GM18861 (cell line): ENCODE measurements around the gene MLN.
"Not testable (repeated sequence)": the region's sequence is repeated elsewhere in the genome, so short reads cannot be mapped to it uniquely, and the experiment has no call there.

ENCODE experiments used
- ATAC-seq: cut with Tn5 transposase; IDR thresholded peaks from one replicate; pipeline ENCODE4 v1.9.1; 2021; ENCODE audit not compliant: unreplicated experiment

Gene MLN

DNA sequence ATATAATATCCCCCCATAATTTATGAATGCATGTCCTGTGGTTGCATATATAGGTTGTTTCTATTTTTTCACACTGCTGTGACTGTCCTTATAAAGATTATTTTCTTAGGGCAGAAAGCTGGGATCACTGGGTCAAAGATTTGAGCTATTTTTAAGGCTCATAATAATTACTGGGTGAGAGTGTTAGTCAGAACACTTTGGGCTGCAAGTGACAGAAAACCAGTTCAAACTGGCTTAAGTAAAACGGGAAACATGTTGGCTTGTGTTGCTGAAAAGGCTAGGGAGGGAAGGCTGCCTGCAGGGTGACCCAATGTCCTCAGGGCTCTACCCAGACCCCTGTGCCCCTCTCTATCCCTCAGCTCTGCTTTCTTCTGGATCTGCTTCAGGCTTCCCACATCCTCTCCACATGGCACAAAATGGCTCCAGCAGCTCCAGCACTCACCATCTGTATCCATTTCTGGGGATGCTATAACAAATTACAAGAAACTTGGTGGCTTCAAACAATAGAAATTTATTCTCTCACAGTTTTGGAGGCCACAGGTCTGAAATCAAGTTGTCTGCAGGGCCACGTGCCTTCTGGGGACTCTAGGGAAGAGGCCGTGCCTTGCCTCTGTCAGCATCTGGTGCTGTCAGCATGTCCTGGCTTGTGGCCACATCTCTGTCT is 33.1 kb upstream of the MLN start:
- ATAC-seq: no peak

DNA sequence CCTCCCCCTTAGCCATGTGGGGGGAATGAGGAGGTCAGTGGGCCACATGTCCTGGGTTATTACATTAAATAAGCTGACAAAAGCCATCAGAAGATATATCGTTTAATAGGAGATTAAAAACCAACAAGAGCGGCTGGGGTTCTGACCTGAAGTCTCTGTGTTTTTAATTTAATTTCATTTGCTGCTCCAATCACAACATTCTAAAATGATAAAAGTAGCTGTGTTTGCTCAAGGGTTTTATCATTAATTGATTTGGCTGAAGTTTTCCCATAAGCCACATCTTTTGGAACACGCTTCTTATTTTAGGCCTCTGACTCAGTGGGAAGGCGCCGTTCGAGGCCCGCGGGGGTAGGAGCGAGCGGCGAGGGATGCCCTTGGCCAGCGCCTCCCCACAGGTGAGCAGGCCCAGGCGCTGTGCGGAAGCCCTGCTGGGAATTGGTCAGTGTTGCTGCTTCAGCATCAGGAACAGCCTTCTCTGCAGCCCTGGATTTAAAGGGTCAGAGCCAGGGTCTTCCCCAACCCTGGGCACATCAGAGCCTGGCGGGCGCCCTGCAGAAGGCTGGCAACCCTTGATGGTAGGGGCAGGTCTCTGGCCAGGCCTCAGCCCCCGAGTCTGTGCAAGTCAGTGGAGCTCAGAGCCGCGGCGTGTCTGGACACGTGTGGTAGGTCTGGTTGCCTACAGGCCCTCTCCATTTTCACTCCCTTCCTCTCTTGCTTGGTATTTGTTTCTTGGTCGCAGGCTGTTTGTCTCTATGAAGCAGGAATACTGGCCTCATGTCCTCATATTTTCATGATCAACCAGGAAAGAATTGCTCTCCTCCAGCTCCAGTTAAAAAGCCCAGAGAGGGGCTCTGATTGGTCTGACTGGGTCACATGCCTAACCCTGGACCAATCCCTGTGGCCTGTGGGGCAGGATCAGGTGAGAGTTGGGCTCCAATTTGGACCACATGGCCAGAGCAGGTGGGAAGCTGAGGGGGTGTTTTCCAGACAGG is 30.9 kb upstream of the MLN start:
- no peak for ATAC-seq

DNA sequence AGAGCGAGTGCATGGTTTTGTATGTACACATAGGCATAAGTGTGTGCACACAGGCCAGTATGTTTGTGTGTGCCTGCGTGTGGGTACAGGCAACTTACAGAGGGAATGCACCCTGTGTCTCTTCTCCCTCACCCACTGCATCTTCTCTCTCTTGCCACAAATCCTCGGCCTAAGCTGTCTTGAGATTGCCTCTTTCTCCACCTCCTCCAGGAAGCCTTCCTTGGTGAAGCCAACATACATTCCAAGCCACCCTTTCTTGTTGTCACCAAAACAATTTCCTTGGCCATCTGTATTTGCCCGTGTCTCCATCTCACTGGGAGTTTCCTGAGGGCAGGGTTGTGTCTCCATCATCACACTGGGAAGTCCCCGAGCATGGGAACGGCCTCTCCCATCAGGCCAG is 29.8 kb upstream of the MLN start:
- no peak for ATAC-seq

DNA sequence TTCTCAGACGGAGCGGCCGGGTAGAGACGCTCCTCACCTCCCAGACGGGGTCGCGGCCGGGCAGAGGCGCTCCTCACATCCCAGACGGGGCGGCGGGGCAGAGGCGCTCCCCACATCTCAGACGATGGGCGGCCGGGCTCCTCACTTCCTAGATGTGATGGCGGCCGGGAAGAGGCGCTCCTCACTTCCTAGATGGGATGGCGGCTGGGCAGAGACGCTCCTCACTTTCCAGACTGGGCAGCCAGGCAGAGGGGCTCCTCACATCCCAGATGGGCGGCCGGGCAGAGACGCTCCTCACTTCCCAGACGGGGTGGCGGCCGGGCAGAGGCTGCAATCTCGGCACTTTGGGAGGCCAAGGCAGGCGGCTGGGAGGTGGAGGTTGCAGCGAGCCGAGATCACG is 29.0 kb upstream of the MLN start:
- ATAC-seq: not testable (repeated sequence)

DNA sequence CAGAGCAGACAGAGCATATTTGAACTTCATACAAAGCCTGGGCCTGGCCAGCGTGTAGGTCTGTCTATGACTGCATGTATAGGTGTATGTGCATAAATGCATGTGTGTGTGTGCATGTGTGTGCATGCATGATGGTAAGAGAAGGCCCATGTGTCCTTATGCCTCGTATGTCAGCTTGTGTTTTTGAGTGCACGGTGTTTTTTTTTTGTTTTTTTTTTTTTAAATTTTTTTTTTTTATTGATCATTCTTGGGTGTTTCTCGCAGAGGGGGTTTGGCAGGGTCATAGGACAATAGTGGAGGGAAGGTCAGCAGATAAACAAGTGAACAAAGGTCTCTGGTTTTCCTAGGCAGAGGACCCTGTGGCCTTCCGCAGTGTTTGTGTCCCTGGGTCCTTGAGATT is 27.9 kb upstream of the MLN start:
- ATAC-seq: not testable (repeated sequence)

DNA sequence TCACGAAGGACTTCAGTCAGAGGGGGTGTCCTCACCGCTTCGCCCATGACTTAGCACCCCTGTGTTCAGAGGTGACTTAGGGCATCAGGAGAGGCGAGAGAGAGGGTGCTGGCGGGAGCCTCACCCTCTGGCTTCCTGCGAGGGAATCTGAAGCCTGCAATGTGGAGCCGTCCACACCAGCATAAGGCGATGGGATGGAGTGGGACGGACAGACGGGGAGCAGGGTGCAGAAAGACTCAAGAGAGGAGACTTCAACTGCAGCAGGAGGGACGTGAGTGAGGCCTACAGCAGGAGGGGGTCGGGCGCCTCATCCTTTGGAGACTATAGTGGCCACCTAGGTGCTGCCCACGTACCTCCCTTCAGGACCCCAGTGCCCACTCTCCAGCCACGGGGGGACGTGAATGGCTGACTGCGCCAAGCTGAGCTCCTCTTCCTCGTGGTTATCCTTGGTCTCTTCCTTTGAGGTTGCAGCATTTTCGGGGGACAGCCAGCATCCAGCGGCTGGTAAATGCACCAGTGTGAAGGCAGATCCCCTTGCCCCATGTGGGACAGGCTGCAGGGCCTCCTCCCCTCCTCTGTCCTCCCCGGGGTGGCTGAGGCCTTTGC is 26.9 kb upstream of the MLN start:
- ATAC-seq: no peak

DNA sequence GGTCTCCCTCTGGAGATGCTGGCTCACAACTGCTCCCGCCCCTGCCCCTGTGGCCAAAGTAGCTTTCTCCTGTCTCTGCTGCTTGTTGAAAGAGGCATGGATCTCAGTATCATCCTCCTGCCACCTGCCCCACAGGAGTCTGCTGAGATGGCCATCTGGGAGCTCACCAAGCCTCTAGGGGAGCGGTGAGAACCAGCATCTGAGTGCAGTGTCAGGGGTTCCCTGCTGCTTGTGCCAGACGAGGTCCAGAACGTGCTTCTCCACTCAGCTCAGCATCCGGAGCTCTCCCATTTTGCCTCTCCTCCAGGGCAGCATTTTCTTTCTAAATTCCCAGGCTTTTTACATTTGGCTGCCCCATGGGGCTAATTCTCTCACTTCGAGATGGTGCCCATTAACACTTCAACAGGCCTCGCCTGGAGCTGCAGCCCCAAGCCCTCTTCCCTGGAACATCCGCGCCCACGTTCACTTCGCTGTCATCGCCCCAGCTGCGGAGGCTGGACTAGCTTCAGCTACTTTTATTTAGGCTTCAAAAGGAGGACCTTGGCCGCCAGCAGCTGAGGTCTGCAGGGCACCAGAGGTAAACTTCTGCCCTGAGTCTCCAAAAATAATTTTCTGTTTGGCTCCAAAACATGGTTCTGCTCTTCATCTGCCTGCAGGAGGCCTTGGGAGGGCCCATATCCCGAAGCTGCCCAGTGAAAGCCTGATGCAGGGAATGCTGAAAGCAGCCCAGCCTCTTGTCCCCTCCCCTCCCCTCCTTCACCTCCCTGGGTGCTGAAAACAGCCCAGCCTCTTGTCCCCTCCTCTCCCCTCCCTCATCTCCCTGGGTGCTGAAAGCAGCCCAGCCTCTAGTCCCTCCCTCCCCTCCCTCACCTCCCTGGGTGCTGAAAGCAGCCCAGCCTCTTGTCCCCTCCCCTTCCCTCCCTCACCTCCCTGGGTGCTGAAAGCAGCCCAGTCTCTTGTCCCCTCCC is 25.2 kb upstream of the MLN start:
- no peak for ATAC-seq

DNA sequence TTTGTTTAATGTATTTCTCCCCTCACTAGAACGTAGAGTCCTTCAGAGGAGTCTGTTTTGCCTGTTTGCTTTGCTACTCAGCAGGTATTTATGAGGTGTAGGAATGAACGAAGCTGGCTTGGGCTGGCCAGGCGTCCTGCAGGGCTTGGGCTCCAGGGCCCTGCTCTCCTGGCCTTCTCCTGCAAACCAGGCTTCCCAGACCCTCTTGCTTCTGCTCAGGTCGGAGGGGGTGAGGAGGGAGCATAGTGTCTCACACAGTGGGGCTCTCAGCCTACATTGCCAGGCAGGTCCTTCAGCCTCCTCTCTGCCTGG is 24.6 kb upstream of the MLN start:
- ATAC-seq: no peak

DNA sequence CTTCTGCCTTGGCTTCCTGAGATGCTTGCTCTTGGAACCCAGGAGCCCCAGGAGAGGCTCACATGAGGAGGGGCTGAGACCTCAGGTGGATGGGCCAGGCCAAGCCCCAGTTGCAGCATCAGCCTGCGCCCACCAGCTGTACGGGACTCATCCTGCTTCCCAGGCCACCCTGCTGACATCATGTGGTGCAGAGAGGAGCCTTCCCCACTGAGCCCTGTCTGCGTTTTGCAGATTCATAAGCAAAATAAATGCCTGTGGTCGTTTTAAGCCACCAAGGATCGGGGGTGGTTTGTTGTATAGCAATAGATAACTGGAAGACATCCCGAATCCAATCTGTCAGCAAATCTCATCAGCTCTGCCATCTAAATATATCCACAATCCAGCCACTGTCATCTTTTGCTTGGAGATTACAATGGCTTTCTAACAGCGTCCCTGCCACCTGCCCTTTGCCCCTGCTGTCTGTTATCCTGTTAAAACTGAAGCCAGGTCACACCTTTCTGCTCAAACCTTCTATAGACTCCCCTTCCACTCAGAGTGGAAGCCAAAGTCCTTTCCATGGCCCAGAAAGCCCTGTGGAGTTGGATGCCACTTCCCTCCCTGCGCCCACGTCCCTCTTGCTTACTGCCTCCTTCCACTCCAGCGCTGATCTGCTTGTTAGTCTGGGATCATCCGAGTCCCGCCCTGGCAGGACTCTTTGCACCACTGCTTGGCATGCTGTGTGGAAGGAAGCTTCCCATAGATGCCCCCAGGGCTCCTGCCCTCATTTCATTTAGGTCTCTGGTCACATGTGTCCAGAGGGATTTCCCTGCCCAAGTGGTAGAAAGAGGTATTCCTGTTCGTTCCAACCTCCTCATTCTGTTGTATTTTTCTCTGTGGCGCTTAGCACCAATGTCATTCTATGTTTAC is 24.0 kb upstream of the MLN start:
- ATAC-seq: no peak

DNA sequence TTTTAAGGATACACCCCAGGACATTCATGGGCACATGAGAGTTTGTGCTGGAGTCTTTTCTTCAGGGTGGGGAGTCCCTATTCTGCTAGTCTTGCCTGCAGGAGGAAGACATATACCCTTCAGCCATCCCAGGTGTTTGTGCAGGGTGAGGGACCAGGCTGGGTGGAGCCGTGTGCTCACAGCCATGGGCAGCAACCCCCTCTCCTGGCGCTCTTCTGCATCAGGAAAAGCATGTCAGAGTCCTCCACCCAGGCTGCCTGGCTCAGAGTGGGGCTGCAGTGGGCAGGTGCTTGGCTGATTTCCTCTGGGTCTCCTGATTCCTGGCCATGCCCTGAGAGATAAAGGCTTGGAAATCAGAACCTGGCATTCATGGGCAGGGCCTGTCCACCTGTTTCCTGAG is 22.7 kb upstream of the MLN start:
- no peak for ATAC-seq

DNA sequence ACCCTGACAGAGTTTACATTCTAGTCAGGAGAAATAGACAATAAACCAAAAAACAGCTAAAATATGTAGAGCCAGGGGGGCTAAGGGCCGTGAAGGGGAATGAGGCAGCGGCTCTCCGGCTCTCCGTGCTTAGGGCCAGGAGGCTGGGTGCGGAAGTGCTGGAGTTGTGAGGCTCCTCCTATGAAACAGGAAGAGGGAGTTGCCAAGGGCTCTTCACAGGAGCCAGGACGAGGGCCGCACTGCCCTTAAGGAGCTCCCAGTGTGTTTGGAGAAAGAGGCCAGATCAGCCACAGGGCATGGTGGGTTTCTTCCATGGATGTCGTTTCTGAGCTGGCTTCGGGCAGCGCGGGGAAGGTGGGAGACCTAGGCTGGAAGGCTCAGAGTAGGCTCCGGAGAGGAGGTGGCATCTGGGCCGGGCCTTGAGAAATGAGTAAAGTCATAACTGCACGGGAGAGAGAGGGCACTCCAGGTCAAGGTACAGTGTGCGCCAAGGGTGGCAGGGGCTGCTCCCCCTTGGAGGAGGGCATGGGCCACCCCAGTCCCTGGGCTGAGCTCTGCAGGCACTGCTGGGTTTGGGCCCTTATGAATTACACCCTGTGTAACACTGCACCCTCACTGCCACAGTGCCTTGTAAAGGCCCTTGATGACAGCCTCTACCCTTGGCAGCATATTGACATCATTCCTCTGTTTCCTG is 20.8 kb upstream of the MLN start:
- ATAC-seq: no peak

DNA sequence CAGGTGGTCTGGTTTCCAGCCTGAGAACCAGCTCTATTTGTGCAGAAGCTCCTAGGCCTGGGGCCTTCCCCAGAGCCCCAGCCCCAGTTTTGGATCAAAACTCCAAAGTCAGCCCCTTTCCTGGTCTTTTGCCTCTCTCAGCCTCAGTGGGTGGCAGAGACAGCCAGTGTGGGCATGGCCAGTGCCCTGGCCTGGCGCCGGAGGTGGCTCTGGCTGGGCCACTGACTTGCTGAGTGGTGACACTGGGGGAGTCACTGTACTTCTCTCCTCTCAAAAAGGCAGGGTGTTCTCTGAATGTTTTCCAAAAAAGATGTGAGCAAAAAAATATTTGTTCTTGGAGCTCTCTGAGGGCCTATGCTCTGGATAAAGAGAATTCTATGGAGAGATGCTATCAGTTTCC is 20.0 kb upstream of the MLN start:
- ATAC-seq: no peak

DNA sequence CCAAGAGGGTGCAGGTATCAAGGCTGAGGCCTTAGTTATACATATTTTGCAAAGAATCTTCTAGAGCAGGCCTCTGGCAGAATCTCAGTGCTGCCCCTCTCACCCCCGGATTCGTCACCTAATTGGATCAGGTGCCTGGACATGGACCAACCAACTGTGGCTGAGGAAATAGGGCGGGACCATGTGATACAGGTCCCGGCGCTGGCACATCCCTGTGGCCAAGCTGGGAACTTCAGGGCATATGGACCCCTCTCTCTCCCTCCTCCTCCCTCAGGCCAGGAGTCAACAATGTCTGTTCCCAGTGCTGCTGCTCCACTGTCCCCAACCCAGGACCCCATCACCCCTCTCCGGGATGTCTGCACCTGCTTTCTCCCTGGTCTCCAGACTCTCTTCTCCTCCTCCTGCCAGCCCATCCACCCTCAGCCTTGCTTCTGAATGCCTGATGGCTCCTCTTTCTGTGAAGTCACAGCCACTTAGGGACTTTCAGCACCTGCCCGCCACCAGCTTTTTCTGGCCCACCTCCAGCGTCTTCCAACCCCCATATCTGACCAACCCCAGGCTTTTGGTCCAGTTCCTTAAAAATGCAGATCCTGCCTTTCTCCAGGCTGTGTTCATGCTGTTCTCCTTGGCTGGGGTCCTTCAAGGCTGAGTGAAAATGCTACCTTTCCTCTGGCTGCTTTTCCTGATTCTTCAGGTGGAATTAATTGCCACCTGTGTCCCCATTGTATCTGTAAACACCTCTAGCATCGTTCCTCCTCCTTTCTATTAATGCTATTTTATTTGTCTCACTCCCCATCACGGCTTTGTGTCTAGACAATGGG is 19.0 kb upstream of the MLN start:
- ATAC-seq: no peak

DNA sequence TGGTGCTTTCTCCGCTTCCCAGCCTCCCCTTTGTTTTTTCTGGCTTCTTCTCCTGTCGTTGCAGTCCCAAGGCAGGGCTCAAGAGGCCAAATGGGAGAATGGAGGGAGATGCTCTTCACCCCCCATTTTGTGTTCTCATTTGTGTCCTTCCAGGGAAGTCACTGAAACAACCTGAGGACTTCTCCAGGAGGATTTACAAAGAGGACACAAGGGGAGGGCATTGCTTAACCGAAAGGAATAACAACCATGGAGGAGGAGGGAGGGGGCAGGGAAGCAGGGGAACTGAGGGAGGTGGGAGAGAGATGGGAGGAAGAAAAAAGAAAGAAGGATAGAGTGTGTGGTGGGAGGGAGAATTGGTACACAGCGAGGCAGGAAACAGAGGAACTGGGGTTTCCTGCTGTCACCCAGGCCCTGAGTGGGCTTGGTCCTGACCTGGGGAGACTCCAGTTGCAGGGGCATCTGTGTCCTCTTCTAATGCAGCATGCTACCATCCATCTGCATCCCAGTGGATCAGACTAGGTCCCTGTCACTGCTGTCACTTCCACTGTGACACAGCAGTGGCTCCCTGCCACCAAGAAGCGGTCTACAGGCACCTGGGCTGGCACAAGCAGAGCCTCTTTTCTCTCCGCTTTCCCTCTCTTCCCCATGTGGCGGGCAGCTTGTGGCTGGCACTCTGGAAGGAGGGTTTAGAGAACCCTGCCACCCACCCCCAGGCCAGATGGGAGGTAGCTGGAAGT is 17.1 kb upstream of the MLN start:
- ATAC-seq: no peak

DNA sequence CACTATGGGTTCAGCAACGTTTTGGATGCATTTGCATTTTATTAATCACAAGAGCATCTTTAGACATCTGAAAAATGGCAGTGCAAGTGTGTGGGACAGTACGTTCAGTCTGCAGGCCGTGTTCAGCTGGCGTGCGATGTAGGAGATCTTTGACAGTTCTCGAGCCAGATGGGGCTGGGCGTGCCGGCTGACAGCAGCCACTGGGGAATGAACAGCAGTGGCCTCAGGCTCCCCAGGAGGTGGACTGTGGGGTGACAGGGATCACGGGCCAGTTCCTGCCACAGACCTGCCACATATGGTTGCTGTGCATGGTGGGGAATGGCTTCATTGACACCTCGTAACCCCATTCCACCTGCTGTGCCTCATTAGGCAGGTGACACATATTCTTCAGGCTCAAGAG is 16.4 kb upstream of the MLN start:
- ATAC-seq: no peak

DNA sequence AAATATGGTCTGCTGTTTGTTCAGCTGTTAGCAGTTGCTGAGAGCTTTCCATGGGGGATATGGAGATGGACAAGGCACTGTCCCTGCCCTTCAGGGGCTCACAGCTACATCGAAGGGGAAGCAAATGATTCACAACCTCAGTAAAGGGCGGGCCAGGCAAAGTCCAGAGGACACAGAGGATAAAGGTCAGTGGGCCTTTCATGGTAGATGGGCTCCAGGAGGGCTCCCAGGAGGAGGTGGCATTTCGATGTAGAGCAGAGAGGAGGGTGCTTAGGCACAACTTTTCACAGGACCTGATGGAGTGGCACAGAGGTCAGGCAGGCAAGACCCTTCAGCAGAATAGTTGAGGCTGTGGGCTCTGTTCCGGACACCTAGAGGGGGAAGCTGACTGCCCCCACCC is 15.2 kb upstream of the MLN start:
- ATAC-seq: no peak

DNA sequence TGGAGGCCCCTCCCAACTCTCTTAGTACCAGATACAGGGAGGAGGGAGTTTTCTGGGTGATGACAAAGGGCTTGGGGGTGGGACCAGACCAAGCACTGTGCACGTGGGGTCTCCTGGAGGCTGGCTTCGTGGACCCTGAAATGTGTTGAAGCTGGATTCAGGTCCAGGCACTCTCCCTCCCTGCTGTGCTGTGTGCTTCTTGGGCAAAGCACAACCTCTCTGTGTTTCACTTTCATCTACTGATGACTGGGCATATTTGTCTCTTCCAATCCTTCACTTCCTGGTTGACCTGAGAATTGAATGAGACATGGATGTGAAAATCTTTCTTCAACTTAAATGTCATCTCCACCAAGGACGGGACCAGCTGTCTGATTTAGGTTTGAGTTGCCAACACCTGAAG is 14.5 kb upstream of the MLN start:
- no peak for ATAC-seq

DNA sequence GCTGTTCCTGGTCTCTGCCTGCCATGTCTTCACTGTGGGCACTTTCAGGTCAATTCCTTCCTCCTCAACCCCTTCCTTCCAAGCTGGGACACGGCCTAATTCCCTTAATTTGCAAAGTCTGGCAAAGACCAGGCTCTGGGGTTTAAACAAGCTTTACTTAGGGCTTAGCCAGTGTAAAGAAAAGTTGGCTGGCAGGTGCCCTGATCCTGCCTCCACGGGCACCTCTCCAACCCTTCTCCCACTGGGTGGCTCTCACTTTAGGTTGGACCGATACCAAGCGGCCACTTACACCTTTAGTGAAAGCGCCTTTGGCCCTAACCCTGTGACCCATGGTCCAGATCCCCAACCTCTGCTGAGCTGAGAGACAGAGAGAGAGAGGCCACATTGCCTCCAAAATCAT is 13.7 kb upstream of the MLN start:
- no peak for ATAC-seq
